Measurements from ENCODE around the gene ETS1.

ETS1 gene

DNA sequence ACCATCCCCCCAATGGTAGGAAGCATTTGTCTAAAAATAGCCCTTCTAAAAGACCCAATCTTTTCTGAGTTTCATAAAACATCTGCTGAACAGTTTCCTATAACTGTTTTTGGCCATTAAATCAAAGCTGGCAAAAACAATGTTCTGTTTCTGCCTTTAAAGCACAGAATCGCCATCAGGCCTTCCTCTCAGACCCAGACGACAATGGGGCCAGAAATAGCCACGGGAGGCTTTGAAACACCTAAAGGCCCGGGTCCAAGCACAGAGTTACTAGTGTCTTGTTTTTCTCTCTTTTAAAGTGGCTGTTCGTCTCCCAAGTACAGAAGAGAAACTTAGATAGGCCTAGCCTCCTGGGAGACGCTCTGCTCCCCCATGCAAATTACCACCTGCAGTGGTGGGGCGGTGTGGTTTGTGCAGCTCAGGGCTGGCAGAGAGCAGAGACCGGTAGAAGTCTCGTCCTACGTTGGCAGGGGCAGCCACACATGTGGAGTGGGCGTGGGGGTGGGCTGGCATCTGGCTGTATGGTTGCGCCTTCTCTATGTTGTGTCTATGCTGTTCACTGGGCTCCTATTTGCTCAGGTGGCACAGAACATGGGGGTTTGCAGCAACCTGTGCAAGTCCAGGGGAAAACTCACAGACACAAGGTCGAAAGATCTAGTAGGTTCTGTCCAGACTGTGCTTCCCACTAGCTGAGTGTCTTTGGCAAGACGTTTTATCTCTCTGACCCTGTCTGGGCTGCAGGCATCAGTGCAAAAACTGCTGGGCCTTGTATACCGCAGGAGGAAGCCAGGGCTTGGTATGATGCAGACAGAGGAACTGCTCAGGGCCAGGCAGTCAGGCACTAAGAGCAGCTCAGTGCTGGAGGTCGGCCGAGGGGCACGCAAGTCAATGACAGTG lies 23.6 kb upstream of the ETS1 start:
- TF ChIP-seq, protein P1, sequence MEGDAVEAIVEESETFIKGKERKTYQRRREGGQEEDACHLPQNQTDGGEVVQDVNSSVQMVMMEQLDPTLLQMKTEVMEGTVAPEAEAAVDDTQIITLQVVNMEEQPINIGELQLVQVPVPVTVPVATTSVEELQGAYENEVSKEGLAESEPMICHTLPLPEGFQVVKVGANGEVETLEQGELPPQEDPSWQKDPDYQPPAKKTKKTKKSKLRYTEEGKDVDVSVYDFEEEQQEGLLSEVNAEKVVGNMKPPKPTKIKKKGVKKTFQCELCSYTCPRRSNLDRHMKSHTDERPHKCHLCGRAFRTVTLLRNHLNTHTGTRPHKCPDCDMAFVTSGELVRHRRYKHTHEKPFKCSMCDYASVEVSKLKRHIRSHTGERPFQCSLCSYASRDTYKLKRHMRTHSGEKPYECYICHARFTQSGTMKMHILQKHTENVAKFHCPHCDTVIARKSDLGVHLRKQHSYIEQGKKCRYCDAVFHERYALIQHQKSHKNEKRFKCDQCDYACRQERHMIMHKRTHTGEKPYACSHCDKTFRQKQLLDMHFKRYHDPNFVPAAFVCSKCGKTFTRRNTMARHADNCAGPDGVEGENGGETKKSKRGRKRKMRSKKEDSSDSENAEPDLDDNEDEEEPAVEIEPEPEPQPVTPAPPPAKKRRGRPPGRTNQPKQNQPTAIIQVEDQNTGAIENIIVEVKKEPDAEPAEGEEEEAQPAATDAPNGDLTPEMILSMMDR (IDR thresholded peaks at IDR 0.05; ENCODE audit: low read depth, low read length, missing control alignments), result no peak
- no peak for DNase-seq (ENCODE audit: extremely low read depth, low read depth)
- no peak overlapping the region for H3K4me3 ChIP-seq (replicated peaks; ENCODE audit: low read depth, low read length)

DNA sequence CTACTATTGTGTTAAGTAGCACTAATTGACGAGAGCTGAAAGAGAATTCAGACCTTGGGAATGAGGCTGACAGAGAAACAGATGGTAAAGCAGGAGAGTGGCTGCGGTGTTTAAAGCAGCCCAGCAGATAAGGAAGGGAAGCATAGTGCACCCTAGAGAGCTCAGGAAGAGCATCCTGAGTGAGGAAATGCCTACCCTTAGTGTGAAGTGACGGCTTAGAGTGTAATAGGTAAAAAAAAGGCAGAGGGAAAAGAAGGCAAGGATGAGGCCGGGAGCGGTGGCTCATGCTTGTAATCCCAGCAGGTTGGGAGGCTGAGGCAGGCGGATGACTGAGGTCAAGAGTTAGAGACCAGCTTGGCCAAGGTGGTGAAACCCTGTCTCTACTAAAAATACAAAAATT lies 22.4 kb upstream of the ETS1 start:
- TF ChIP-seq, protein P1 (IDR thresholded peaks at IDR 0.05; ENCODE audit: low read depth, low read length, missing control alignments), result no peak
- H3K4me3 ChIP-seq (replicated peaks; ENCODE audit: low read depth, low read length), result no peak overlapping the region
- DNase-seq (ENCODE audit: extremely low read depth, low read depth), result no peak

- H3K4me3 ChIP-seq (replicated peaks; ENCODE audit: low read depth, low read length), result no peak overlapping the region
- TF ChIP-seq, protein P1 (IDR thresholded peaks at IDR 0.05; ENCODE audit: low read depth, low read length, missing control alignments), result no peak
- no peak for DNase-seq (ENCODE audit: extremely low read depth, low read depth)
These were observed 21.5 kb upstream of the ETS1 start for GRCh38 chr11:128608746-128609407.

DNA sequence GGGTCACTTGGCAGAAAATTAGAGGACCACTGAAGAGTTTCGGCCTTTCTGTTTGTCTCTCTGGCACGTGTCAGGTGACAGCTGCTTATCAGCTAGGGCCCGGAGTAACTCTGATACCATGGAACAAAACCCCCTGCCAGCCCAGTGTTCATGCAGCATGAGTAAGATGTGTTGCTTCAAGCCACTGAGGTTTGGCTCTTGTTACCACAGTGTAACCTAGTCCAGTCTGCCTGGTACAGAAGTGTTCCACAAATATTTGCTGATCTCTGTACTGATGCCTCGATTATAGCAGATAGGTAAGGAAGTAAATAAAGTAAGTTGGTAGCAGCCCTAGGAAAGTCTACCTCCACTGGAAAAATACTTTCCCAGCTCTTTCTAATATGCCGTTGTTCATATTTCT lies 20.5 kb upstream of the ETS1 start:
- DNase-seq (ENCODE audit: extremely low read depth, low read depth), result no peak
- no peak overlapping the region for H3K4me3 ChIP-seq (replicated peaks; ENCODE audit: low read depth, low read length)
- TF ChIP-seq, protein P1 (IDR thresholded peaks at IDR 0.05; ENCODE audit: low read depth, low read length, missing control alignments), result no peak

GRCh38 chr11:128604723-128605122 lies 17.4 kb upstream of the ETS1 start:
- H3K4me3 ChIP-seq (replicated peaks; ENCODE audit: low read depth, low read length), result no peak overlapping the region

GRCh38 chr11:128603752-128604414 lies 16.5 kb upstream of the ETS1 start:
- TF ChIP-seq, protein P1 (IDR thresholded peaks at IDR 0.05; ENCODE audit: low read depth, low read length, missing control alignments), result no peak
- DNase-seq (ENCODE audit: extremely low read depth, low read depth), result no peak
- no peak overlapping the region for H3K4me3 ChIP-seq (replicated peaks; ENCODE audit: low read depth, low read length)

More at GRCh38 chr11:128604723-128605122, 17.4 kb upstream of the ETS1 start:
- no peak for DNase-seq (ENCODE audit: extremely low read depth, low read depth)
- TF ChIP-seq, protein P1 (IDR thresholded peaks at IDR 0.05; ENCODE audit: low read depth, low read length, missing control alignments), result no peak

Measured in HFF-Myc (cell line).